ENCODE data around the gene ATAT1.

The ATAT1 gene

DNA sequence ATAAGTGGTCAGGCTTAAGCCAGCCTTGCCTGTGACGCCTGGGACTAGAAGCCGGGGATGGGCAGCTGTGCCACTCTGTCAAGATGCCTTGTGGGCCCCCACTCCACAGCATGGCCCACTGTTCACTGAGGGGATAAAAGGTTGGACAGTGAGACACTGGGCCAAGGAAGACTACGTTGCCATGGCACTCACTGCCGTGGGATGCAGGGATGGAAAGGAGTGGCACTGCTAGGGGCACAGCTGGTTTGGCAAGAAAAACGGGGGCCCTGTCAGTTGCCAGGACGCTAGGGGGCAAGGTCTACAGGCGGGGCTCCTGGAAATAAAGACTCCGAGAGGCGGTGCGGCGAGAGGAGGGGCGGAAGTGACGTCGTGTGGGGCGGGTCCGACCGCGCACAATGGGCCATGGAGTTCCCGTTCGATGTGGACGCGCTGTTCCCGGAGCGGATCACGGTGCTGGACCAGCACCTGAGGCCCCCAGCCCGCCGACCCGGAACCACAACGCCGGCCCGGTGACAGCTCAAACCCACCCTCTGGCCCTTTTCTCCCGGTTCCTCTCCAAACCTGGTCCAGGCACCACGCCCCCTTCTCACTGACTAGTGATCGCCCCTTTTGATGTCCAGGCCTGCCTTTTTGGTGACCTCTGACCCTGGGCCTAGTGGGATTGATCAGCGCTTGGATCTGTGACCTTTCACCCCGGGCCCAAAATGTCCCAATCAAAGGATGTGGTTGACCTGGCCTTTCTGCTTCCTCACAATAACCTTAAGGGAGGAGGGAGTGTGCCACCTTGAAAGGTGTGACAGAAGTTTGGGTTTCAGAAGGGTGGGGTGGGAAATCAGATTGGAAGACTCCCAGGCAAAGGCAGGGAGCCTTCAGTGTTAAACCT lies at the start of gene ATAT1:
Gene ATAT1, plus strand, starts transcription at position 391 of the 883 bp plus-strand sequence.
- DNase-seq, result peak; percentile 61 to 62

DNA sequence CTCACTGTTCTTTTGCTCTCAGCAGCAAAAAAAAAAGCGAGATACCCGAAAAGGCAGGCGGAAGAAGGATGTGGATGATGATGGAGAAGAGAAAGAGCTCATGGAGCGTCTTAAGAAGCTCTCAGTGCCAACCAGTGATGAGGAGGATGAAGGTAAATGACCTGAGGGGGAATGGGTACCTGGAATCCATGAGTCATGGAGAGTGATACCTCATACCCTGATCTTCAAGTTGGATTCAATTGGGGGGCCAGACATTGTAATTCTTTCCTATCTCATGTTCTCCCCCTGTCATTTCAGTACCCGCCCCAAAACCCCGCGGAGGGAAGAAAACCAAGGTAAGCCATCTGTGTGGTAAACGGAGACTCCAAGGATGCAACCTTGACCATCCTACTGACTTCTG lies 48.6 kb upstream of the ATAT1 start:
- DNase-seq, result no peak

DNA sequence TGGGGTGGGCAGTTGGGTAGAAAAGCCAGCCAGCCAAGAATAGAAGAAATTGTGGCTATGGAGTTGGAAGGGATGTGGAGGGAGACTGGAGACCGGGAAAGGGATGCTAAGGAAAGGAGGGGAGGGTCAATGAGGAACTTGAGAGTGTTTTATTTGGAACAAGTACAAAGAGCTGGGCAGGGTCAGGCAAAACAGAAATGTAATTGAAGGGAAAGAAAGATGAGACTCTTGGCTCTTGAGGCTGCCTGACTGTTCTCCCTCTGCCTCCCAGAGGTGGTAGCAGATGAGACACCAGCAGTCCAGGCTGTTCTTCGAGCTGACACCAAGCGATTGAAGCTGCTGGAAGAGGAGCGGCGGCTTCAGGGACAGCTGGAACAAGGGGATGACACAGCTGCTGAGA lies 42.8 kb upstream of the ATAT1 start:
- DNase-seq, result no peak

DNA sequence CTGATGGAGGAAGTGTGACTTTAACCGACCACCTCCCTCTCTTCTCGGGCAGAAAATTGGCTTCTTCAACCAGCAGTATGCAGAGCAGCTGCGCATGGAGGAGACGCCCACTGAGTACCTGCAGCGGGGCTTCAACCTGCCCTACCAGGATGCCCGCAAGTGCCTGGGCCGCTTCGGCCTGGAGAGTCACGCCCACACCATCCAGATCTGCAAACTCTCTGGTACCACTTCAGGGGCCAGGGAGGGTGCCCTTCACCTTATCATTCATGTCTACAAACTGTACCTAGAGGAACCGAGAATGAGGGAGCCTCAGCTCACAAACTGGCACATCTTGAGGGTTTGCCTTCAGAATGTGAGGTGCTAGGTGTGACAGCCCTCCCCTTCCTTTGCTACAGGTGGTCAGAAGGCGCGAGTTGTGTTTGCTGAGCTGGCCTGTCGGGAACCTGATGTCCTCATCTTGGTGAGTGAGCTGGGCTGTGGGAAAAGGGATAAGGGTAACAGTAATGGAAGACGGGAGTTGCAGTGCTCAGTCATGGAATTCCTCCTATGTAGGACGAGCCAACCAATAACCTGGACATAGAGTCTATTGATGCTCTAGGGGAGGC lies 36.8 kb upstream of the ATAT1 start:
- DNase-seq, result no peak

DNA sequence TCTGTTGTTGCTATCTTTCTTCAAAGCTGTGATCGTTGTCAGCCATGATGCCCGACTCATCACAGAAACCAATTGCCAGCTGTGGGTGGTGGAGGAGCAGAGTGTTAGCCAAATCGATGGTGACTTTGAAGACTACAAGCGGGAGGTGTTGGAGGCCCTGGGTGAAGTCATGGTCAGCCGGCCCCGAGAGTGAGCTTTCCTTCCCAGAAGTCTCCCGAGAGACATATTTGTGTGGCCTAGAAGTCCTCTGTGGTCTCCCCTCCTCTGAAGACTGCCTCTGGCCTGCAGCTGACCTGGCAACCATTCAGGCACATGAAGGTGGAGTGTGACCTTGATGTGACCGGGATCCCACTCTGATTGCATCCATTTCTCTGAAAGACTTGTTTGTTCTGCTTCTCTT lies 36.2 kb upstream of the ATAT1 start:
- no peak for DNase-seq

DNA sequence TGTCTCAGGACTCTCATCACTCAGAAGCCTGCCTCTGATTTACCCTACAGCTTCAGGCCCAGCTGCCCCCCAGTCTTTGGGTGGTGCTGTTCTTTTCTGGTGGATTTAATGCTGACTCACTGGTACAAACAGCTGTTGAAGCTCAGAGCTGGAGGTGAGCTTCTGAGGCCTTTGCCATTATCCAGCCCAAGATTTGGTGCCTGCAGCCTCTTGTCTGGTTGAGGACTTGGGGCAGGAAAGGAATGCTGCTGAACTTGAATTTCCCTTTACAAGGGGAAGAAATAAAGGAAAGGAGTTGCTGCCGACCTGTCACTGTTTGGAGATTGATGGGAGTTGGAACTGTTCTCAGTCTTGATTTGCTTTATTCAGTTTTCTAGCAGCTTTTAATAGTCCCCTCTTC lies 35.7 kb upstream of the ATAT1 start:
- no peak for DNase-seq

DNA sequence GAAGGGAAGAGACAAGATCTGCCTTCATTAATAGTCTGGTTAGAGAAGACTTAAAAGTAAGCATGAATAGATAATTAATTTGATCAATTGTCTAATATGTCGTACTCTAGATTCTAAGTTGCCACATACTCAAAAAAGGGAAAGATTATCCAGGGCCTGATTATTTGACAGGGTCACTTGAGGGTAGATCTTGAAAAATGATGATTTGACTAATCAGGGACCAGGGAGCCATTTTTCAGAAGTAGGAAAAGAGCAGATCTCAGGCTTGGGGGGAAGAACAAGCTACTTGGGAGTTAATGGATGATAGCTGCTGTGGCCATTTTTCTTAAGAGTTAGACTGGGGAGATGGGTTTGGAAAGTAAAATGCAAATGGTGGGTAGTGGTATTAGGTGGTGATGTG lies 34.4 kb upstream of the ATAT1 start:
- DNase-seq, result no peak

DNA sequence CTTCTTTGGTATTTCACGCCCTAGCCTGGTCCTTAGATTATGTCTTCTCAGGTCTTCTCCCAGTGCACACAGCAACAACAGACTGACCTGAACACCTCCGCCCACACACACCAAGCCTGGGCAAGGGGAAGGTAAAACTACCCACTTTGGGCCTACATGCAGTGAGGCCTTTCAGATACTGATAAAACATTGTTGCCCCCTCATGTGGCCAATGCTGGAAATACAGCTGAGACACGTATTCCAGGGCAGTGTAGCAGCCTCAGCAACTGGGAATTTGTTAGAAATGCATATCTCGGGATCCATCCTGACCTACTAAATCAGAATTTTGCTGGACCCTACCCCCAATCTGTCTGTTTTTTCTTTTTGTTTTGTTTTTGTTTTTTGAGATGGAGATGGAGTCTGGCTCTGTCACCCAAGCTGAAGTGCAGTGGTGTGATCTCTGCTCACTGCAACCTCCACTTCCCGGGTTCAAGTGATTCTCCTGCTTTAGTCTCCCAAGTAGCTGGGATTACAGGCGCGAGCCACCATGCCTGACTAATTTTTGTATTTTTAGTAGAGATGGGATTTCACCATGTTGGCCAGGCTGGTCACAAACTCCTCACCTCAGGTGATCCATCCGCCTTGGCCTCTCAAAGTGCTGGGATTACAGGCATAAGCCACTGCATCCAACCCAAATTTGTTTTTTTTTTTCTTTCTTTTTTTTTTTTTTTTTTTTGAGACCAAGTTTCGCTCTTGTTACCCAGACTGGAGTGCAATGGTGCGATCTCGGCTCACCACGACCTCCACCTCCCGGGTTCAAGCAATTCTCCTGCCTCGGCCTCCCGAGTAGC lies 29.1 kb upstream of the ATAT1 start:
- peak; percentile 68 to 74 for DNase-seq

DNA sequence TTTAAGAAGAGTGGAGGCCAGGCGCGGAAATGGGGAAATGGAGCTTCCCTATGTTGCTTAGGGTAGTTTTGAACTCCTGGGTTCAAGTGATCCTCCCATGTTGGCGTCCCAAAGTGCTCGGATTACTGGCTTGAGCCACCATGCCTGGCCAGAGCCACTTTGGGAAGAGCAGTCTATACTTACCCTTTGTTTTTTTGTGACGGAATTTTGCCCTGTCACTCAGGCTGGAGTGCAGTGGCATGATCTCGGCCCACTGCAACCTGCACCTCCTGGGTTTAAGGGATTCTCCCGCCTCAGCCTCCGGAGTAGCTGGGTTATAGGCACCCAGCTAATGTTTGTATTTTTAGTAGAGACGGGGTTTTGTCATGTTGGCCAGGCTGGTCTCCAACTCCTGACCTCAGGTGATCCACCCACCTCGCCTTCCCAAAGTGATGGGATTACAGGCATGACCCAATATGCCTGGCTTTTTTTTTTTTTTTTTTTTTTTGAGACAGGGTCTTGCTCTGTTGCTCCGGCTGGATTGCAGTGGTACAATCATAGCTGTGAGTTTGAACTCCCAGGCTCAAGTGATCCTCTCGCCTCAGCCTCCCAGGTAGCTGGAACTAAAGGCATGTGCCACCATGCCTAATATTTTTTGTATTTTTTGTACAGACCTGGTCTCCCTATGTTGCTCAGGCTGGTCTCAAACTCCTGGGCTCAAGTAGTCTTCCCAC lies 27.6 kb upstream of the ATAT1 start:
- no peak for DNase-seq

DNA sequence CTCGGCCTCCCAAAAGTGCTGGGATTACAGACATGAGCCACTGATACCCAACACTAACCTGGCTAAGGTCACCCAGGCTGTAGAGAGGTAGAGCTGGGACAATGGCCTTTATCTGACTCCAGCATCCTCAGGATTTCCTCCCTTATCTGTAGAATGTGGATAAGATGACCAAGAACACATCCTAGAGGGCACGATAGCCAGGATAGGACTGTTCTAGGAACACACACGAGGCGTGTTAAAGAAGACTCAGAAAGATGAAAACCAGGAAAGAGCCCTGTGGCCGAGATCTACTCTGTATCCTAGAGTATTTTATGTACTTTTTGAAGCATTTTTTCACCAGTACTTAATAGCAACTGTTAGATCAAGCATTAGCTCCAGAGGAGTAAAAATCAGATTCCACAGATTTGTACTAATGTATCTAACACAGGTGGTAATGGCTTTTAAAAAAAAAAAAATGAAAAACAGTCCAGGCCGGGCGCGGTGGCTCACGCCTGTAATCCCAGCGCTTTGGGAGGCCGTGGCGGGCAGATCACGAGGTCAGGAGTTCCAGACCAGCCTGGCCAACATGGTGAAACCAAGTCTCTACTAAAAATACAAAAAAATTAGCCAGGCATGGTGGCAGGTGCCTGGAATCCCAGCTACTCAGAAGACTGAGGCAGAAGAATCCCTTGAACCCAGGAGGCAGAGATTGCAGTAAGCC lies 26.9 kb upstream of the ATAT1 start:
- DNase-seq, result no peak

DNA sequence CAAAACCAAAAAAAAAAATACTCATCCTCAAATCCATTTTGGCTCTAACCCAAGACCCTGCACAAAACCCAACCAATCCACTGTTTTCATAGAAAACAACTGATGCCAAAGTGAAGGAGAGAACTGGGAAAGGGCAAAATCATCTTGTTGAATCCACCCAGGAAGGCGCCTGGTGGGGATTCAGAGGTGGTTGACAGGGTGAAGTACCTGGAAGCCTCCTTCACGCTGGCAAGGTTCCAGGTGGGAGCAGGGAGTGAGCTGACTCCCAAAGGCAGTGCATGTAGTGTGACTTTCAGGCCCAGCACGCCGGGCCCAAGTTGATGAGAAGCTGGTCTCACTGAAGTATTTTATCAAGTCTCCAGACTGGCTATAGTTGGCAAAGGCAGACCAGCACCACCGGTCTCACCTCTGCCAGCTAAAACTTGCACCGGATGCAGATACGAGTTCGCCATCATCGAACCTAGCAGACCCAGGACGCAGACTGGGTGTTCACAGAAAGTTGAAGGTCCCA lies 26.2 kb upstream of the ATAT1 start:
- DNase-seq, result no peak

DNA sequence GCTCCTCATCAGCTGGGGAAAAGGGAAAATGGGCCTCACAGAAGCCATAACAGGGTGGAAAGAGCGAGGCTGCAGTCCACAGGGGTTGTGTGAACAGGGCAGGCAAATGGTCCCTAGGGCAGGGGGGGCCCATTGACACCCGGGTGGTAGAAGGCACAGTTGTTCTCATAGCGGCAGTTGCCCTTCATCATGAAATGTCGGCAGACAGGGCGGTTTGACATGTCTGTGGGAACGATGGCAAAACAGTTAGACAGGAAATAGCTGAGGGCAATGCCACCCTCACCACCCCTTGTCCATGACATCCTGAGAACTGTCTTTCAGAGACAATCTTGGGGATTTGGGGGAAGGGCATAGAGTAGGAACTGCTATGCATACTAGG lies 25.2 kb upstream of the ATAT1 start:
- no peak for DNase-seq

DNA sequence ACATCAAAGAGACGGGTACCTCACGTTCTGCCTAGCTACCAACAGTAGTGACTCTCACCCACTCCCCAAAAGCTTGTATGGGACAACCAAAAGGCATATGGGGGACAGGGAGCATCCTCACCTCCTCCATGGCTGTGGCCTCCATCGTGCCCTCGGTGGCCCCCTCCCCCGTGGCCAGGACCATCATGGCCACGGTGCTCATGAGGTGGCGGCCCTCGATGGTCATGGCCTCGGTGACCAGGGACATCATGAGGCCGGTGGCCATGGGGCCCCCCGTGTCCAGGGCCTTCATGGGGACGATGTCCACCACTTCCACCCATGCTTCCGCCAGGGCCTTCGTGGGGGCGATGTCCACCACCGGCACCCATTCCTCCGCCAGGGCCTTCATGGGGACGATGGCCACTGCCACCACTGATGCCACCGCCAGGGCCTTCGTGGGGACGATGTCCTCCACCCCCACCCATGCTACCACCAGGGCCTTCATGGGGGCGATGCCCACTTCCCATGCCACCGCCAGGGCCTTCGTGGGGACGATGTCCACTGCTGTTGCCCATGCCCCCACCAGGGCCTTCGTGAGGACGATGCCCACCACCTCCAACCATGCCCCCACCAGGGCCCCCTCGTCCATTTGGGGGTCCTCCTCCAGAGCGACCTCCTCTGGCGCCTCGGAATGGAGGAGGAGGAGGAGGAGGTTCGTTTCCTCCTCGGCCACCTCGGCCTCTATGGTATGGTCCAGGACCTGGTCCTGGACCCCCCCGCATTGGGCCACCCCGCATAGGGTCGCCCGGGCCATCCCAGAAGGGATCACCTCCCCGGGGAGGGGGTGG lies 24.6 kb upstream of the ATAT1 start:
- no peak for DNase-seq

DNA sequence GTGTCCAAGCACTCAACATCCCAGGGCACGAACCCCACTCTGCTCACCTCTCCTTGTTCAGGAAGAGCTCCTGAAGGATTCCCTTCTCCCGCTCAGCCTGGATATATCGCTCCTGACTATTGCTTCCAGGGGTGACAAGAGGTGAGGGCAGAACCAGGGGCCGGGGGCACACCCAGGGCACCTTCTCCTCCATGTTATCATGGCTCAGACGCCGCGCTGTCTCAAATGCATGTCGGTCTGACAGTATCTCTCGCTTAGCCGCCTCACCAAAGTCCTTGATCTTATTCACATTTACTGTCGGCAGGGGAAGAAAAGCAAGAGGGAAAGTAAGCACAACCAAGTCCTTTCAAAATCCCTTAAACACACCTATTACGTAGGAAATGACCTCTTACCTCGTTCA lies 22.7 kb upstream of the ATAT1 start:
- no peak for DNase-seq

DNA sequence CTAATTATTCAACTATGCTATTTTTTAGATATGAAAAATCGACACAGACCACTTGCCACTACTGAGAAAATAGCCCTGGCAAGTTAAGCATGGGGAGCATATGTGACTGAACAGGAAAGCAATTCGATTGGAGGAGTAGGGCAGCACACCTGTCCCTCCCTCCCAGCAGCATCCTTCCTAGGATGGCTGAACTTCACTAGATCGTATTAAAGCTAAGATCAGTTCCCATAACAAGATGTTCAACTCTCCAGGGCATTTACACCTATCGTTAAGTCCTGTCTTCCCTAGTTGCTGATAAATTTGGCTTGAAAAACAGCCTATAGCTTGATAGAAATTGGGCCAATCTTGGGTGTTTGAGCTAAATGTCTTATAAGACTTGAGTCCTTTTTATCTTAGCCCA lies 16.6 kb upstream of the ATAT1 start:
- no peak for DNase-seq

DNA sequence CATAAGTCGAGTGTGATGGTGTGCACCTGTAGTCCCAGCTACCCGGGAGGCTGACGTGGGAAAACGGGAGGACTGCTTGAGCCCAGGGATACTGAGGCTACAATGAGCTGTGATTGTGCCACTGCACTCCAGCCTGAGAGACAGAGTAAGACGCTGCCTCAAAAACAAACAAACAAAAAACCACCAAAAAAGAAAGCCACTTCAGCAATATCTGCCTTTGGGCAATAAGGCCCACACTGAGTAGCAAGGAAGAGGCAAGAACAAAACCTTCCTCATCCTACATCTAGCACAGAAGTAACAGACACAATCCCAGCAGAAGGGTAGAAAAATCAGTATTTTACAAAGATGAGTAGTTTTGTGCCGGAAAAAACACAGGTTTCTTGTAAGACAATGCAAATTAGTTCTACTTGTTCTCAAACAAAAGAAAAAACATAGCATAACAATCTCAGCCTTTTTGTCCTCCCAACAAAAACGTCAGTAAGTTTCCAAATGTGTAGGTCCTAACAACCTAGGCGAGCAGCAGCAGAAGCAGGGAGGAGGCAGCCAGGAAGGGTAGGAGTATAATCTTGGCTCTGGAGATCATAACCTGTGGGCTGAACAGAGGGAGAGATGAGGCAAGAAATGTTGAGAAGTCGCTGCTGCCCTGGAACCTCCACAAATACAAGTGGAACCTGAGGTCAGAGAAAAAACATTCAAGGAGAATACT lies 15.4 kb upstream of the ATAT1 start:
- DNase-seq, result no peak

DNA sequence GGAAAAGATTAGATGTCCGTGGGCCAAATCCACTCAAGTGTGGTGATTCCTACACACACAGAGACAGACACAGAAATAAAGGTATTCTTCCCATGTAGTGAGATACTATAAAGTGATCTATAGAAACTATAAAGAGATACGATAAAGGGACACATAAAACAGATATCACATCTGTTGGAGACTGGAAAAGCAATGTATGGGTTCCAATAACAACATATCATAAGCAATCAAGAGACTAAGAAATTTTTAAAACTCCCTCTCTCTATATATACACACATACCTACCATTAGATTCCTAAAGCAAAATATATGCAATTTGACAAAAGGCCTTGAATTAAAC lies 14.8 kb upstream of the ATAT1 start:
- no peak for DNase-seq

DNA sequence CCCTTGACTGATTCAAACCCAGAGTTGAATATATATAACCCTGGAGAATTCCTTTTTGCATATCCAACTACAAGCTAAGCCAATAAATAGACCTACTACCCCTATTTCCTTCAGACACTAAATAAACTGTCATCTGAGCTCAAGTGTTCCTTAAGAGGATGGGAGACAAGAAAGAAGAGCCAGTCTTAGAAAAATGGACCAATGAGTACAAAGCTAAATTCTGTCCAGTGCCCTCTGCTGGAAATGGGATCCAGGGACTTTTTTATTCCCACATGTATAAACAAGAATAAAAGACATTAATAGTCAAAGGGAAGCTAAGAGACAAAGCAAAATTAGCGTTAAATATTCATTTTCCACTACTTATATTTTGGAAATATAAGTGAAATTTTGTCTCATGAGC lies 14.5 kb upstream of the ATAT1 start:
- peak in 1 of 2 experiments; percentile 13 for DNase-seq

DNA sequence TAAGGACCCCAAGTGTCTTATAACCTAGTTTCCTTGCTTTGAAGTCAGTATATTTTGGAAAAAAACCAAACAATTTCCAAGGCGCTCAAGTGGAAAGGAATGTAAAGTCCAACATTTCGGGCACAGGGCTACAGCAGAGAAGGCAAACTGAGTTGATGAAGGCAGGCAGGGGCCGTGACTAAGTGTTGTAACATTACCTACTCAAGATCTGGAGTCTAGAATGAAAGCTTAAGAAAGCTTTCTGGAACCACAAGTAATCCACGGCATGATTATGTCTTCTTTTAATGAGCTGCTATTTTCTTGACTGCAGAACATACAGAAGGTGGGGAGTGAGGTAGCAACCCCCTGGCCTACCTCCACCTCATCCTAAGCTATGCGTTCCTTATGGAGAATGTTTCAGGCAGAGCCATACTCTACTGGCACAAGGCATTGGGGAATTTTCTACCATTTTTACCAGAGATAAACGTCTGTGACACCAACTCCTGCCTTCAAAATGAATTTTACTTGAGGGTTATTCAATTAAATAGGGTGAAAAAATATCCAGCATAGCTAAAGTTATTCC lies 13.9 kb upstream of the ATAT1 start:
- no peak for DNase-seq
